Stimulated activated CD8-positive, alpha-beta memory T cell treated with anti-CD3 and anti-CD28 coated beads, Interleukin-4, amount 100 ng/mL, for 24 hours (primary cell): ENCODE measurements around the gene PHLDA3.

Experiments
- DNase-seq: peaks from one replicate; pipeline ENCODE4 v3.0.0-alpha.2; 2020; ENCODE audit warnings: low read depth

PHLDA3 gene

GRCh38 chr1:201429736-201430501 lies 39.1 kb downstream of the PHLDA3 start:
- no peak for DNase-seq

GRCh38 chr1:201427963-201428362 lies 41.0 kb downstream of the PHLDA3 start:
- DNase-seq = no peak

GRCh38 chr1:201426479-201427310 lies 42.3 kb downstream of the PHLDA3 start:
- no peak for DNase-seq

- DNase-seq = no peak
These were observed 44.8 kb downstream of the PHLDA3 start for GRCh38 chr1:201424146-201424545.

GRCh38 chr1:201423655-201424054 lies 45.3 kb downstream of the PHLDA3 start:
- no peak for DNase-seq

GRCh38 chr1:201422436-201423030 lies 46.5 kb downstream of the PHLDA3 start:
- DNase-seq = no peak

- no peak for DNase-seq
These were observed 47.0 kb downstream of the PHLDA3 start for GRCh38 chr1:201422026-201422425.

GRCh38 chr1:201421041-201421440 lies 47.9 kb downstream of the PHLDA3 start:
- no peak for DNase-seq

- DNase-seq = no peak
These were observed 48.4 kb downstream of the PHLDA3 start for GRCh38 chr1:201420608-201421002.

- no peak for DNase-seq
These were observed 49.0 kb downstream of the PHLDA3 start for GRCh38 chr1:201419746-201420607.

GRCh38 chr1:201419256-201419655 lies 49.7 kb downstream of the PHLDA3 start:
- DNase-seq = no peak

- no peak for DNase-seq
These were observed 50.5 kb downstream of the PHLDA3 start for GRCh38 chr1:201418461-201418860.
